Aorta (tissue), 5 donors: ENCODE measurements around the gene RPL35. TPM values are rescaled to one million over a fixed set of nuclear protein-coding genes. Genes with fewer than 3 reads are reported as not detected.
A peak's percentile ranks its signal among the peaks of the same experiment; 100 is the strongest.

Experiments used
- ATAC-seq: fragments of 200-7000 bp; cut with Tn5 transposase; one replicate; pipeline ENCODE4 v1.9.1; 2022; ENCODE audit warnings: moderate library complexity; ENCODE audit not compliant: low FRiP score
- DNase-seq, 2 donors: peaks; one replicate each; pipeline ENCODE4 v3.0.0-alpha.2; 2020
- H3K27ac ChIP-seq, 2 donors: one replicate each; pipeline ENCODE4 v1.5.1; 2013; ENCODE audit warnings: low read length in 2 of 2, mild to moderate bottlenecking in 2 of 2, moderate library complexity in 2 of 2, control low read depth in 1 of 2, inconsistent platforms in 1 of 2, low read depth in 1 of 2
- H3K27me3 ChIP-seq, 2 donors: one replicate each; pipeline ENCODE4 v1.6.1; 2013; ENCODE audit warnings: control low read depth in 1 of 2, low read length in 1 of 2, mild to moderate bottlenecking in 1 of 2, moderate library complexity in 1 of 2; ENCODE audit not compliant: insufficient read depth in 2 of 2, control insufficient read depth in 1 of 2
- H3K36me3 ChIP-seq, 2 donors: one replicate each; pipeline ENCODE4 v1.6.1; 2013; ENCODE audit warnings: control low read depth in 1 of 2, low read length in 1 of 2, mild to moderate bottlenecking in 1 of 2; ENCODE audit not compliant: insufficient read depth in 2 of 2, control insufficient read depth in 1 of 2
- H3K4me1 ChIP-seq, 2 donors: one replicate each; pipeline ENCODE4 v1.6.1; 2013; ENCODE audit warnings: low read length in 2 of 2, control low read depth in 1 of 2, mild to moderate bottlenecking in 1 of 2, moderate library complexity in 1 of 2; ENCODE audit not compliant: insufficient read depth in 2 of 2, control insufficient read depth in 1 of 2
- H3K4me3 ChIP-seq, 2 donors: one replicate each; pipeline ENCODE4 v1.5.1; 2013; ENCODE audit warnings: low read length in 2 of 2, control low read depth in 1 of 2, mild to moderate bottlenecking in 1 of 2
- H3K9me3 ChIP-seq: one replicate; pipeline ENCODE4 v1.6.1; 2013; ENCODE audit warnings: mild to moderate bottlenecking, low read length; ENCODE audit not compliant: control insufficient read depth
- WGBS, 2 donors: extraction: QIAGEN DNeasy Blood & Tissue Kit; methylation state at CpG; one replicate each; pipeline ENCODE4 v1.1.7; 2013; 5-methylcytosine and 5-hydroxymethylcytosine counted together
- intact Hi-C, 2 donors: fragments of 100-400 bp; cut with DNase I; formaldehyde crosslinking; loops; one replicate each; pipeline versions ENCODE4 v1.14.2 to v1.15.0; 2022
- polyA plus RNA-seq, 2 donors: library from polyadenylated mRNA; stranded (reverse); fragments of 200-250 nt; gene quantifications; one replicate each; pipeline ENCODE4 v1.2.3, GENCODE V29; 2013
- total RNA-seq, 2 donors: library from RNA; stranded (reverse); fragmentation: NEBNext Ultra II Directional; extraction: Animal tissue kit (Norgen Biotek cat#: 25700); gene quantifications; one replicate each; pipeline ENCODE4 v1.2.1, GENCODE V29; 2021
- donor health status: healthy with polysubstance abuse.
- donor health status: Bipolar disorder and iron deficiency.
- donor health status: DM: no; HTN: no; CAD: no.
- donor health status: DM: no; HTN: no; CAD: no.
- donor health status: DM: yes; HTN: yes; CAD: no.

Gene RPL35
- total and polyA plus RNA-seq, 4 donors = 806 to 6,282 (median 2,056) TPM

GRCh38 chr9:124869986-124870560, 8.3 kb upstream of the RPL35 start:
- Histone ChIP-seq H3K9me3 (no peaks in the 10 kb centered on the region), H3K4me3 (peak overlapping the region in 1 of 2 donors; percentile 67), H3K36me3 (peaks cover 0 to under 1% of the 10 kb centered on the region in 2 donors), H3K27me3 (no peaks in the 10 kb centered on the region), H3K4me1 (no peaks in the 10 kb centered on the region), H3K27ac (no peak overlapping the region)
- ATAC-seq (peak; percentile 5), DNase-seq (no peak)
- WGBS, 2 donors = 5 to 7% methylated on average over 12 of the region's 12 CpGs
- intact Hi-C loops = loop anchor here in 1 of 2 donors (5.0 kb wide), 1 partner anchor 72 kb away; the partner anchor contains the start of gene GOLGA1

- Histone ChIP-seq H3K27me3 (no peaks in the 10 kb centered on the region), H3K36me3 (no peaks in the 10 kb centered on the region), H3K4me1 (no peaks in the 10 kb centered on the region), H3K9me3 (no peaks in the 10 kb centered on the region), H3K4me3 (peak overlapping the region; percentile 53 to 67), H3K27ac (peak overlapping the region in 1 of 2 donors; percentile 53)
- ATAC-seq (peak; percentile 10), DNase-seq (no peak)
- 0 to 1% methylated on average over 38 to 40 of the region's 41 CpGs for WGBS, 2 donors
- intact Hi-C loops = no loop called here
These were observed 7.8 kb upstream of the RPL35 start for GRCh38 chr9:124869466-124869985.

GRCh38 chr9:124868511-124869465, 7.0 kb upstream of the RPL35 start:
- Histone ChIP-seq H3K4me1 (no peaks in the 10 kb centered on the region), H3K36me3 (no peaks in the 10 kb centered on the region), H3K27me3 (no peaks in the 10 kb centered on the region), H3K9me3 (no peaks in the 10 kb centered on the region), H3K27ac (peak overlapping the region; percentile 62 to 64), H3K4me3 (peak overlapping the region; percentile 64 to 94)
- peak; percentile 91 to 96 for DNase-seq
- WGBS, 2 donors = 0% methylated on average over 83 to 101 of the region's 101 CpGs
- intact Hi-C loops = no loop called here
- ATAC-seq = peak; percentile 95

- Histone ChIP-seq H3K4me1 (no peaks in the 10 kb centered on the region), H3K36me3 (peaks cover 0 to under 1% of the 10 kb centered on the region in 2 donors), H3K9me3 (no peaks in the 10 kb centered on the region), H3K27me3 (no peaks in the 10 kb centered on the region), H3K27ac (no peak overlapping the region), H3K4me3 (no peak overlapping the region)
- intact Hi-C loops = no loop called here
- DNase-seq (no peak), ATAC-seq (no peak)
- 50 to 52% methylated on average over 7 of the region's 7 CpGs for whole genome bisulfite sequencing, 2 donors
These were observed 1.7 kb upstream of the RPL35 start for GRCh38 chr9:124863371-124863871.

- 10 to 16% methylated on average over 12 of the region's 12 CpGs for WGBS, 2 donors
- DNase-seq (no peak), ATAC-seq (no peak)
- H3K27ac ChIP-seq = no peak overlapping the region
- no peaks in the 10 kb centered on the region for H3K9me3 ChIP-seq
- no peaks in the 10 kb centered on the region for H3K27me3 ChIP-seq
- H3K4me1 ChIP-seq = no peaks in the 10 kb centered on the region
- H3K36me3 ChIP-seq = peaks cover 0 to 5% of the 10 kb centered on the region in 2 donors
- peak overlapping the region in 1 of 2 donors; percentile 5 for H3K4me3 ChIP-seq
- intact Hi-C loops = no loop called here
These were observed 995 bp downstream of the RPL35 start for GRCh38 chr9:124860582-124861341.

GRCh38 chr9:124859803-124860581, 1.8 kb downstream of the RPL35 start:
- 62 to 65% methylated on average over 10 of the region's 10 CpGs for WGBS, 2 donors
- no peak for ATAC-seq
- Histone ChIP-seq H3K27me3 (no peaks in the 10 kb centered on the region), H3K4me3 (no peak overlapping the region), H3K4me1 (no peaks in the 10 kb centered on the region), H3K27ac (no peak overlapping the region), H3K9me3 (no peaks in the 10 kb centered on the region), H3K36me3 (peaks cover 0 to 5% of the 10 kb centered on the region in 2 donors)
- DNase-seq = no peak
- intact Hi-C loops = no loop called here

- intact Hi-C loops = no loop called here
- Histone ChIP-seq H3K27ac (no peak overlapping the region), H3K4me3 (no peak overlapping the region), H3K4me1 (no peaks in the 10 kb centered on the region), H3K27me3 (no peaks in the 10 kb centered on the region), H3K36me3 (peaks cover 0 to 5% of the 10 kb centered on the region in 2 donors), H3K9me3 (no peaks in the 10 kb centered on the region)
- DNase-seq (no peak), ATAC-seq (no peak)
- 67 to 68% methylated on average over 9 of the region's 9 CpGs for WGBS, 2 donors
These were observed 3.3 kb downstream of the RPL35 start for GRCh38 chr9:124858330-124859046.
